ENCODE data around the gene ERMAP.

GRCh38 chr1:42817440-42817767 is 482 bp downstream of the ERMAP start:
- TF ChIP-seq POLR2A (IDR thresholded peaks at IDR 0.05; ENCODE audit: low read depth, low read length) (no peak), POLR2AphosphoS5 (IDR thresholded peaks at IDR 0.05; ENCODE audit: low read depth, low read length) (no peak), TAF1 (IDR thresholded peaks at IDR 0.05; ENCODE audit: low read depth, low read length) (no peak), SPI1 (IDR thresholded peaks at IDR 0.05; ENCODE audit: low read depth, low read length) (no peak), POU2F2 (IDR thresholded peaks at IDR 0.05; ENCODE audit: low read depth, low read length) (no peak), PAX5 (IDR thresholded peaks at IDR 0.05; ENCODE audit: insufficient read depth, low read length, severe bottlenecking) (no peak)
